ENCODE results near the gene NELL2. TPM values are rescaled to one million over a fixed set of nuclear protein-coding genes. Genes with fewer than 3 reads are reported as not detected.

NELL2 gene
- polyA plus RNA-seq, 3 donors: 0.09 to 0.98 (median 0.39) TPM

- intact Hi-C loops (cut with micrococcal nuclease): no loop called here
- Histone ChIP-seq H3K4me2 (replicated peaks; ENCODE audit: extremely low read depth, low read length, poor library complexity, severe bottlenecking) (no peak overlapping the region), H3K27me3 (ENCODE audit: control insufficient read depth in 2 of 2, insufficient read depth in 2 of 2, low read length in 2 of 2) (no peaks in the 10 kb centered on the region), H3K79me2 (ENCODE audit: insufficient read depth, low read length) (no peaks in the 10 kb centered on the region), H3K36me3 (replicated peaks in 1 of 2; ENCODE audit: control insufficient read depth in 1 of 2, insufficient read depth in 2 of 2, low read length in 2 of 2) (no peaks in the 10 kb centered on the region), H4K20me1 (ENCODE audit: insufficient read depth, low read length) (no peaks in the 10 kb centered on the region), H2AFZ (ENCODE audit: insufficient read depth, low read depth, low read length, poor library complexity, severe bottlenecking) (no peak overlapping the region), H3K27ac (ENCODE audit: low read depth in 1 of 2, low read length in 2 of 2) (no peak overlapping the region), H3K4me3 (replicated peaks in 1 of 3; ENCODE audit: low read depth in 2 of 3, low read length in 3 of 3) (no peak overlapping the region), H3K9ac (ENCODE audit: insufficient read depth, low read length, poor library complexity, severe bottlenecking) (no peak overlapping the region), H3K4me1 (ENCODE audit: control insufficient read depth in 1 of 2, insufficient read depth in 2 of 2, low read length in 2 of 2) (no peaks in the 10 kb centered on the region), H3K9me3 (replicated peaks in 1 of 2; ENCODE audit: control insufficient read depth in 1 of 2, insufficient read depth in 1 of 2, low read length in 2 of 2) (peaks cover 16 to 44% of the 10 kb centered on the region in 2 donors)
- H3K4me1 Mint-ChIP-seq: no peaks in the 10 kb centered on the region
- no peak overlapping the region for H3K4me3 Mint-ChIP-seq
- no peaks in the 10 kb centered on the region for H3K27me3 Mint-ChIP-seq (ENCODE audit: low read depth in 3 of 3)
- no peak for DNase-seq
- H3K9me3 Mint-ChIP-seq: peaks cover 2 to 22% (median 11%) of the 10 kb centered on the region in 7 donors
- no peak for TF ChIP-seq CTCF (IDR thresholded peaks at IDR 0.05)
- no peaks in the 10 kb centered on the region for H3K36me3 Mint-ChIP-seq
- H3K27ac Mint-ChIP-seq: no peak overlapping the region
- WGBS (ENCODE audit: insufficient coverage): no CpG with 5 or more reads among the region's 1 CpG
These were observed 391.3 kb downstream of the NELL2 start for GRCh38 chr12:44484862-44485261.

GRCh38 chr12:44477331-44477980, 398.7 kb downstream of the NELL2 start:
- Histone ChIP-seq H3K4me1 (ENCODE audit: control insufficient read depth in 1 of 2, insufficient read depth in 2 of 2, low read length in 2 of 2) (no peaks in the 10 kb centered on the region), H3K27me3 (ENCODE audit: control insufficient read depth in 2 of 2, insufficient read depth in 2 of 2, low read length in 2 of 2) (no peaks in the 10 kb centered on the region), H3K36me3 (replicated peaks in 1 of 2; ENCODE audit: control insufficient read depth in 1 of 2, insufficient read depth in 2 of 2, low read length in 2 of 2) (no peaks in the 10 kb centered on the region), H4K20me1 (ENCODE audit: insufficient read depth, low read length) (no peaks in the 10 kb centered on the region), H3K4me3 (replicated peaks in 1 of 3; ENCODE audit: low read depth in 2 of 3, low read length in 3 of 3) (no peak overlapping the region), H3K4me2 (replicated peaks; ENCODE audit: extremely low read depth, low read length, poor library complexity, severe bottlenecking) (no peak overlapping the region), H3K79me2 (ENCODE audit: insufficient read depth, low read length) (no peaks in the 10 kb centered on the region), H3K9ac (ENCODE audit: insufficient read depth, low read length, poor library complexity, severe bottlenecking) (no peak overlapping the region), H2AFZ (ENCODE audit: insufficient read depth, low read depth, low read length, poor library complexity, severe bottlenecking) (no peak overlapping the region), H3K9me3 (replicated peaks in 1 of 2; ENCODE audit: control insufficient read depth in 1 of 2, insufficient read depth in 1 of 2, low read length in 2 of 2) (peaks cover 39 to 73% of the 10 kb centered on the region in 2 donors), H3K27ac (ENCODE audit: low read depth in 1 of 2, low read length in 2 of 2) (no peak overlapping the region)
- 90% methylated on average over 2 of the region's 6 CpGs for WGBS (ENCODE audit: insufficient coverage)
- Mint-ChIP-seq H3K36me3 (no peaks in the 10 kb centered on the region), H3K27ac (no peak overlapping the region), H3K9me3 (peaks cover 13 to 52% (median 29%) of the 10 kb centered on the region in 7 donors), H3K4me3 (no peak overlapping the region), H3K27me3 (ENCODE audit: low read depth in 3 of 3) (no peaks in the 10 kb centered on the region), H3K4me1 (no peaks in the 10 kb centered on the region)
- intact Hi-C loops (cut with micrococcal nuclease): no loop called here
- DNase-seq: no peak
- no peak for TF ChIP-seq CTCF (IDR thresholded peaks at IDR 0.05)

Measured in CD14-positive monocyte (primary cell).